GM19351 (cell line): ENCODE data around the gene TRAPPC12.
A peak's percentile ranks its signal among the peaks of the same experiment; 100 is the strongest.
"Not testable (repeated sequence)": the region's sequence is repeated elsewhere in the genome, so short reads cannot be mapped to it uniquely, and the experiment has no call there.

Experiments used
- ATAC-seq: cut with Tn5 transposase; IDR thresholded peaks from one replicate; pipeline ENCODE4 v1.9.1; 2021; ENCODE audit warnings: mild to moderate bottlenecking, moderate library complexity; ENCODE audit not compliant: unreplicated experiment

TRAPPC12 gene

DNA sequence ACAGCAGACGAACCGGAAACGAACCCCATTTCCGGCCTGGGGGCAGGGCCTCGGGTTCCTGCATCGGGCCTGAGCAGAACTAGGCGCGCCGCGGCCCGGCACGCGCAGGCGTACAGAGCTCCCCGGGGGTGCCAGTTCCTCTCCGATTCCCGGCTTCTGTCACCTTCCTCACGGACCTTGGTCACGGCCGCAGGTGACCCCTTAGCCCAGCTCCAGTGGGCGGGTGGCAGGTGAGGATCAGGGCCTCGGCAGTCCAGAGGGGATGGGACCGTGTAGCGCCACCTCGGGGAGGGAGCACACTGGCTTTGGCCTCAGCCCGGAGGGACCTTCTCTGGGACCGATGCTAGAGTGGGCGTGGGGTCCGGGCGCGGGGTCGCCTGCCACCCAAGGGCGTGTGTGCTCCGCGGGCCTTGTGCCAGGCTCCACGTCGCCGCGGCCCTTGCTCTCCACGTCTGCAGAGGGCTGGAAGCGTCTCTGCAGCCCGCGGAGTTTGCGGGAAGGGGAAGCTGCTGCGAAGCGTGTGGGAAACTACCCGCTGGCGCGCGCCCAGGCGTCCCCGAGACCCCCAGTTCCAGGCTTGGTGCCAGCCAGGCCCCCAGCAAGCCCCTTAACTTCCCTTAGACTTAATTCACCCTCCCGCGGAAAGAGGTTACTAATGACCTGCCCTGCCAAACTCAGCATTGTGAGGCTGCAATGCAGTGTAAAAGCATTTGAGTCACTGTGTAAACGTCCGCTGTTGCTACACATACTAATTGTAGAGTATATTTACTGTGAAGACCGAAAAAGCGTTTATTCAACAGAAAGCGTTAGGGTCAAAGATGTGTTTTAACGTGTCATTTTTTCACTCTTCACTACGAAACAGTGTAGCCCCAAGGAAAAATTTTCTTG, at the start of gene TRAPPC12:
TSS of gene TRAPPC12 (plus strand) at position 48 of the 888 bp plus-strand sequence. CDS start 7,930 bp downstream, outside the sequence.
- peak; percentile 70 for ATAC-seq

- no peak for ATAC-seq
These were observed 47.4 kb upstream of the TRAPPC12 start for GRCh38 chr2:3332133-3332532.

- ATAC-seq: no peak
These were observed 44.8 kb upstream of the TRAPPC12 start for GRCh38 chr2:3334392-3335345.

DNA sequence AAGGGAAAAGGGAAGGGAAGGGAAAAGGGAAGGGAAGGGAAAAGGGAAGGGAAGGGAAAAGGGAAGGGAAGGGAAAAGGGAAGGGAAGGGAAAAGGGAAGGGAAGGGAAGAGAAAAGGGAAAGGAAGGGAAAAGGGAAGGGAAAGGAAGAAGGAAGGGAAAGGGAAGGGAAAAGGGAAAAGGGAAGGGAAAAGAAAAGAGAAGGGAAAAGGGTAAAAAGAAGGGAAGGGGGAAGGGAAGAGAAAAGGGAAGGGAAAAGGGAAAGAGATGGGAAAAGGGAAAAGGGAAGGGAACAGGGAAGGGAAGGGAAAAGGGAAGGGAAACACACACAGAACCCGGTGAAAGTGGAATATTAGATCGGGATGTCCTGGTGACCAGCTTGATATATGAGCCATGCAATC, 42.6 kb upstream of the TRAPPC12 start:
- no peak for ATAC-seq

- no peak for ATAC-seq
These were observed 41.2 kb upstream of the TRAPPC12 start for GRCh38 chr2:3338340-3338739.

DNA sequence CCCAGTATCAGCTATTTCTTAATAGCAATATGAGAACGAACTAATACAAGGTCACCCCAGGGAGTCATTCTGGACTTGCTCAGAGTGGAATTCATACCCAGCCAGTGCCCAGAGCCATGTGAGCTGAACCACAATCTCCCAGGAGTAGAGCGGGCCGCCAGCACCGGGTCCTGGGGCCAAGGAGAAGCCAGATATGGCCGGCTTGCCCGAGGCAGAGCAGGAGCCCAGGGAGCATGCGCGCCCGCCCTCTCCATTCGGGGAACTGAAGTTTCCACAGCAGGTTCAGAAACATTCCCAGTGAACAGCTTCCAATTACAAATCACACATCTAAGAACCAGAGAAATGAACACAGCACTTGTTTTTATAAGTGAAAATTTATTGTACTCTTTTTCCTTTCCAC, 39.4 kb upstream of the TRAPPC12 start:
- ATAC-seq: no peak

DNA sequence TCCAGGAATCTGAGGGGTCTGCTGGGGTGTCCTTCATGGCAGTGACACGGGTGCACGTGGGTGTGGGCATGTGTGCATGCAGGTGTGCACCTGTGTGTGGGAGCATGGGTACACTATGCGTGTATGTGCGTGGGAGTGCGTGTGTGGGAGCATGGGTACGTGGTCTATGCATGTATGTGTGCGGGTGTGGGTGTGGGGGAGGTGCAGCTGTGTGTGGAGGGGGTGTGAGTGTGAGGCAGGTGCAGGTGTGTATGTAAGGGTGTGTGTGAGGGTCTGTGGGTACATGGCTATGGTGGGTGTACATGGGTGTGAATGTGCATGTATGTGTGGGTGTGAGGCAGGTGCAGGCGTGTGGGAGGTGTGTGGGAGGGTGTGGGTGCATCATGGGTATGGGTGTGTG, 38.2 kb upstream of the TRAPPC12 start:
- no peak for ATAC-seq

DNA sequence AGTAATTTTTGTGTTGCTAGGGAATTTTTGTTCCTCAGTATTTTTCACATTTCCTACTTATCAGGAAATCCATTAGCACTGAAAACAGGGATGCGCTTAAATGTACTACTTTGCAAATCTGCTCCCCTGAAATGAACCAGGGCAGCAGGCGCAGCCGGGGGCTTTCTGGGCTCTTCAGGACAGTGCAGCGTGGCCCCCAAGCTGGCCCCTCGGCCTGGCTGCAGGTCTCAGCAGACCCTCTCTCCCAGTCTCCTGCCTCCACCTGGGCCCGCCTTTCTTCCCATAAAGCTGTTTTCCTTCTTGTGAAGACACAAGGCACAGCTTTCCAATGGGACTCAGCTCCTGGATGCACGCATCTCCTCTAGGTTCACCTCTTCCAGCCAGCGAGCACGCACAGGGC, 37.2 kb upstream of the TRAPPC12 start:
- no peak for ATAC-seq

- no peak for ATAC-seq
These were observed 36.5 kb upstream of the TRAPPC12 start for GRCh38 chr2:3343012-3343411.

- no peak for ATAC-seq
These were observed 34.6 kb upstream of the TRAPPC12 start for GRCh38 chr2:3344897-3345296.

- no peak for ATAC-seq
These were observed 33.9 kb upstream of the TRAPPC12 start for GRCh38 chr2:3345621-3346020.

DNA sequence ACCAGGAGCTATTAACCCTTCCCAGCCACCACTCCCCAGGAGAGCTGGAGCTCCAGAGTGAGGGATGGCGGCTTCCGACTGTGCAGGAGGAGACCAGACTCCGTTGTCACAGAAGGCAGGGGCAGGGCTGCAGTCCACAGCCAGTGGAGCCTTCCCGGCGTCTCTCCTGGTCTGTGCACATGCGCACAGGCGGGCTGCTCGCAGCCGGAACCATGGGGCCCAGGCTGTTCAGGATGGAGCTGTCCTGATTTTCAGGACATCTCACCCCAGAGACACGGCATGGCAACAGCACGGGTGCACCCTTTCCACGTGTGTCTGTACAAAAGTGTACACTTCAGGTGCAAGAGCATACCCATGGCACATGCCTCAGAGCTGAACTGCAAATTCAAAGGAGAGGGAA, 30.7 kb upstream of the TRAPPC12 start:
- ATAC-seq: no peak

DNA sequence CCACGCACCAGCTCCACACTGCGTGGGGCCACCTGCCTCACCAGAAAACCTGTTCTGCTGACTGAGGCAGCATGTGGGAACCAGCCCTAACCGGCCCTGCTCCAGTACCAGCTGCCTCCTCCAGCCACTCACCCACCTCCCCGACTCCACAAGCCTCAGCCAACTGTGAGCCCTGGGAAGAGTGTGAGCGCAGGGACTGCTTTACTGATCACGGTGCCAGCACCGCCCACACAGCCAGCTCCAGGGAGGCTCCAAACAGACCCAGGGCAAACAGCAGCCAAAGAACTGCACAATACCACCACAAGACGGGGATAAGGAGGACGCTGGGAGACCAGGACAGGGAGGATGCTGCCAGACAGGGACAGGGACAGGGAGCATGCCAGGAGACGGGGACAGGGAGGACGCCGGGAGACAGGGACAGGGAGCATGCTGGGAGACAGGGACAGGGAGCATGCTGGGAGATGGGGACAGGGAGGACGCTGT, 30.2 kb upstream of the TRAPPC12 start:
- ATAC-seq: no peak

- ATAC-seq: no peak
These were observed 24.5 kb upstream of the TRAPPC12 start for GRCh38 chr2:3354986-3355385.

- ATAC-seq: no peak
These were observed 23.4 kb upstream of the TRAPPC12 start for GRCh38 chr2:3355951-3356569.

GRCh38 chr2:3356799-3357198, 22.7 kb upstream of the TRAPPC12 start:
- no peak for ATAC-seq

DNA sequence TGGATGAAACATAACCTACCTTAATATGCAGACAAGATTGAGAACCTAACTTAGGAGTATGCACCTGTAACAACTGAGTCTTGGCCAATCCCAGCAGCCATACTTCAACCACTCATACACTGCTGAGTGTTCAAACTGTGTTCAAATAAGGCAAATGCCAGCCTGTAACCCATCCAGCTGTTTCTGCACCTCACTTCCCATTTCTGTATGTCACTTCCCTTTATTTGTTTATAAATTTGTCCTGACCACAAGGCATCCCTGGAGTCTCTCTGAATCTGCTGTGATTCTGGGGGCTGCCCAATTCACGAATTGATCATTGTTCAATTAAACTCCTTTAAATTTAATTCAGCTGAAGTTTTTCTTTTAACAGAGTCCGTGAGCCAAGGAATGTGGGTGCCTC, 22.0 kb upstream of the TRAPPC12 start:
- not testable (repeated sequence) for ATAC-seq

- no peak for ATAC-seq
These were observed 21.6 kb upstream of the TRAPPC12 start for GRCh38 chr2:3357926-3358325.

DNA sequence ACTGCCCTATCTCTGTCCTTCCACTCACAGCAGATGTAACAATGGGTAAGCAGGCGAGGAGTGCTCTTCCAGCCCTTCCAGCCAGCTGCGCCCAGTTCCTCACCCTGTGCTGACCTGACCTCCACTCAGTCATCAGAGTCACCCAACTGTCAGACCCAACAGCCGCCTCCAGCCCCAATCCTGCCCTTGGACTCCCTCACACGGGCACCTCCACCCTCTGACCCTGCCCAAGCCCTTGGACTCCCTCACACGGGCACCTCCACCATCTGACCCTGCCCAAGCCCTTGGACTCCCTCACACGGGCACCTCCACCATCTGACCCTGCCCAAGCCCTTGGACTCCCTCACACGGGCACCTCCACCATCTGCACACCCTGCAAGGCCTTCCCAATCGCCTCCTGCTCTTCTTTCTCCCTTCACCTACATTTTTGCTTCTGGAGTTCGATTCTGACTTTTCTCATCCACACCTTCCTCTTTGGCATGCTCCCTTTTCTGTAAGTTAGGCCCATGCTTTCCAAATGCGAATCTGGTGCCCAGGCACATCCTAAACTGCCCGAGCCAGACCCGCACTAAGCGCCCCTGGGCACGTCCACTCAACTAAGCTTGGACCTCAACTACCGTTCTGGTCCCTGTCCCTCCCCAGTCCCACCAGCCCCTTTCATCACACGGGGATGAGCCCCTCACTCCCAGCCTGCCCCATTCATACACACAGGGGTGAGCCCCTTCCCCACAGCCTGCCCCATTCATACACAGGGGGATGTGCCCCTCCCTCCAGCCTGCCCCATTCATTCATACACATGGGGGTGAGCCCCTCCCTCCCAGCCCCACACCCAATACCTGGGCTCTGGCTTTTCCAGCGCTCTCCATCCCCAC, 17.7 kb upstream of the TRAPPC12 start:
- ATAC-seq: no peak

DNA sequence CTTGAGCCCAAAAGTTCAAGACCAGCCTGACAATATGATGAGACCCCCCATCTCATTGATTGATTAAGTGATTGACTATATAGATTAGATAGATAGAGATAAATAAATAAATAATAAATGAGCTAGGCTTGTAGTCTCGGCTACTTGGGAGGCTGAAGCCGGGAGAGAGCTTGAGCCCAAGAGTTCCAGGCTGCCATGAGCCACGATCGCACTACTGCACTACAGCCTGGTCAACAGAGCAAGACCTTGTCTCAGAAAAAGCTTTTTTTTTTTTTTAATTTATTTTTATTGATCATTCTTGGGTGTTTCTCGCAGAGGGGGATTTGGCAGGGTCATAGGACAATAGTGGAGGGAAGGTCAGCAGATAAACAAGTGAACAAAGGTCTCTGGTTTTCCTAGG, 14.3 kb upstream of the TRAPPC12 start:
- no peak for ATAC-seq
